OCI-LY7 (cell line): Measurements from ENCODE around the gene ATG10. TPM values are rescaled to one million over a fixed set of nuclear protein-coding genes. Genes with fewer than 3 reads are reported as not detected.

Source experiments
- BruUV-seq: library from RNA; stranded (reverse); fragments of 400-500 nt; replicated peaks from 2 replicates; lab custom pipeline; 2021; lab: Mats Ljungman, UMichigan
- CTCF ChIA-PET: fragments of 300-600 bp; sonication (Branson Sonifier 250); formaldehyde crosslinking; loops from one replicate; lab custom pipeline; 2022; ENCODE audit warnings: antibody characterized with exemption; ENCODE audit not compliant: unreplicated experiment; lab: Charles Lee
- POLR2A ChIA-PET: fragments of 300-600 bp; sonication (Branson Sonifier 250); formaldehyde crosslinking; loops from one replicate; lab custom pipeline; 2022; ENCODE audit warnings: antibody characterized with exemption; lab: Charles Lee
- DNase-seq: peaks from one replicate; pipeline ENCODE4 v3.0.0-alpha.2; 2015; ENCODE audit warnings: low spot score
- H2AFZ ChIP-seq: fragments of 200-600 bp; sonication (generic), shearing (Covaris generic); 2 replicates; pipeline ENCODE4 v1.6.1; 2014; ENCODE audit warnings: mild to moderate bottlenecking, antibody characterized with exemption, low read length, moderate library complexity
- H3K27ac ChIP-seq: fragments of 200-600 bp; sonication (generic); 2 replicates; pipeline ENCODE4 v1.5.1; 2014; ENCODE audit warnings: mixed run types, low read depth, mild to moderate bottlenecking, moderate library complexity, low read length, inconsistent platforms; ENCODE audit not compliant: poor library complexity, severe bottlenecking
- H3K36me3 ChIP-seq: fragments of 200-600 bp; sonication (generic); 2 replicates; pipeline ENCODE4 v1.6.1; 2014; ENCODE audit warnings: mild to moderate bottlenecking, antibody characterized with exemption, low read length, moderate library complexity, mixed read lengths; ENCODE audit not compliant: insufficient read depth
- H3K4me1 ChIP-seq: fragments of 200-600 bp; sonication (generic); 2 replicates; pipeline ENCODE4 v1.5.1; 2014; ENCODE audit warnings: mild to moderate bottlenecking, low read length; ENCODE audit not compliant: insufficient read depth, poor library complexity, severe bottlenecking
- H3K4me2 ChIP-seq: fragments of 200-600 bp; sonication (generic); 2 replicates; pipeline ENCODE4 v1.6.1; 2014; ENCODE audit warnings: mild to moderate bottlenecking, low read length
- H3K4me3 ChIP-seq: fragments of 200-600 bp; sonication (generic); 2 replicates; pipeline ENCODE4 v1.5.1; 2014; ENCODE audit warnings: mild to moderate bottlenecking, low read depth, low read length; ENCODE audit not compliant: poor library complexity, severe bottlenecking
- H3K79me2 ChIP-seq: fragments of 200-600 bp; sonication (generic); 2 replicates; pipeline ENCODE4 v1.6.1; 2016; ENCODE audit warnings: low read depth, mild to moderate bottlenecking, low read length, moderate library complexity, mixed read lengths; ENCODE audit not compliant: insufficient read depth
- H3K9me2 ChIP-seq: fragments of 200-600 bp; sonication (generic); 2 replicates; pipeline ENCODE4 v1.6.1; 2016; ENCODE audit warnings: mild to moderate bottlenecking, low read length, mixed read lengths; ENCODE audit not compliant: insufficient read depth
- H3K9me3 ChIP-seq: fragments of 200-600 bp; sonication (generic); 2 replicates; pipeline ENCODE4 v1.6.1; 2014; ENCODE audit warnings: mild to moderate bottlenecking, mixed run types, low read length, mixed read lengths
- H4K20me1 ChIP-seq: fragments of 200-600 bp; sonication (generic); 2 replicates; pipeline ENCODE4 v1.6.1; 2014; ENCODE audit warnings: mild to moderate bottlenecking, antibody characterized with exemption, low read length, moderate library complexity, mixed read lengths; ENCODE audit not compliant: insufficient read depth
- EZH2phosphoT487 ChIP-seq: fragments of 200-600 bp; sonication (generic); IDR thresholded peaks from 2 replicates; pipeline ENCODE4 v1.6.1; 2018; ENCODE audit warnings: low read depth, borderline replicate concordance, mild to moderate bottlenecking, mixed run types, antibody characterized with exemption, low read length, moderate library complexity, mixed read lengths
- intact Hi-C: fragments of 100-400 bp; cut with micrococcal nuclease; formaldehyde crosslinking; loops from one replicate; pipeline ENCODE4 v1.10.0; 2022; ENCODE audit not compliant: unreplicated experiment
- total RNA-seq, 2 experiments: library from RNA; depleted of rRNA in 1 of 2; stranded (reverse); fragments of >200 nt in 1 of 2; shearing (Covaris generic) in 1 of 2; gene quantifications; 2 replicates each; pipeline ENCODE4 v1.2.3, GENCODE V29; 2014 to 2022
- TF ChIP-seq, protein P1 (sequence below): fragments of 200-600 bp; sonication (generic); conservative IDR thresholded peaks from 2 replicates; pipeline ENCODE4 v1.5.1; 2014; ENCODE audit warnings: mild to moderate bottlenecking, antibody characterized with exemption, low read length, moderate library complexity, mixed read lengths

ATG10 gene
- total RNA-seq, 2 experiments from 2014 or later = 5.4 to 14.8 TPM

DNA sequence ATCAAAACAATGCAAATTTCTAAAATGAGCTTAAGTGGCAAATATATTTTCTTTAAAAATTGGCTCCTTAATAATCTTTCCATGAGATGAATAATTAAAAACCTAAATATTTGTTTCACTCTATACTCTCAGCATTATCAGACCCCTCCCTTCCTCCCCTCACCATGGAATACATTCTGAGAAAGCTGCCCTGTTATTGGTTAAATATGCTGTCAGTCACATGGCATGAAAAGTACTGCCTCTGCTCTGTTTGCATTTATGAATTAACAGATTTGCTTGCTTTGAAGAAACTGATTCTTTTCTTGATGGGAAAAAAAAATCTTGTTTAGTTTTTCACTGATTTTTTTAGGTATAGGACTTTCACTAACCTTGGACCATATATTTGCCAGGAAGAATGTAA lies 323.3 kb downstream of the ATG10 start:
- Histone ChIP-seq H3K4me3 (no peak overlapping the region), H2AFZ (no peak overlapping the region), H3K27ac (no peak overlapping the region), H3K9me3 (no peaks in the 10 kb centered on the region), H3K9me2 (no peaks in the 10 kb centered on the region), H4K20me1 (no peaks in the 10 kb centered on the region), H3K36me3 (no peaks in the 10 kb centered on the region), H3K79me2 (no peaks in the 10 kb centered on the region), H3K4me2 (no peak overlapping the region), H3K4me1 (no peaks in the 10 kb centered on the region)
- peak; percentile 5 for DNase-seq
- POLR2A ChIA-PET = no interaction called here
- BruUV-seq = no TSS peak
- intact Hi-C loops = no loop called here
- CTCF ChIA-PET = no interaction called here
- TF ChIP-seq EZH2phosphoT487 = no peak
- TF ChIP-seq, protein P1, sequence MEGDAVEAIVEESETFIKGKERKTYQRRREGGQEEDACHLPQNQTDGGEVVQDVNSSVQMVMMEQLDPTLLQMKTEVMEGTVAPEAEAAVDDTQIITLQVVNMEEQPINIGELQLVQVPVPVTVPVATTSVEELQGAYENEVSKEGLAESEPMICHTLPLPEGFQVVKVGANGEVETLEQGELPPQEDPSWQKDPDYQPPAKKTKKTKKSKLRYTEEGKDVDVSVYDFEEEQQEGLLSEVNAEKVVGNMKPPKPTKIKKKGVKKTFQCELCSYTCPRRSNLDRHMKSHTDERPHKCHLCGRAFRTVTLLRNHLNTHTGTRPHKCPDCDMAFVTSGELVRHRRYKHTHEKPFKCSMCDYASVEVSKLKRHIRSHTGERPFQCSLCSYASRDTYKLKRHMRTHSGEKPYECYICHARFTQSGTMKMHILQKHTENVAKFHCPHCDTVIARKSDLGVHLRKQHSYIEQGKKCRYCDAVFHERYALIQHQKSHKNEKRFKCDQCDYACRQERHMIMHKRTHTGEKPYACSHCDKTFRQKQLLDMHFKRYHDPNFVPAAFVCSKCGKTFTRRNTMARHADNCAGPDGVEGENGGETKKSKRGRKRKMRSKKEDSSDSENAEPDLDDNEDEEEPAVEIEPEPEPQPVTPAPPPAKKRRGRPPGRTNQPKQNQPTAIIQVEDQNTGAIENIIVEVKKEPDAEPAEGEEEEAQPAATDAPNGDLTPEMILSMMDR = no peak

DNA sequence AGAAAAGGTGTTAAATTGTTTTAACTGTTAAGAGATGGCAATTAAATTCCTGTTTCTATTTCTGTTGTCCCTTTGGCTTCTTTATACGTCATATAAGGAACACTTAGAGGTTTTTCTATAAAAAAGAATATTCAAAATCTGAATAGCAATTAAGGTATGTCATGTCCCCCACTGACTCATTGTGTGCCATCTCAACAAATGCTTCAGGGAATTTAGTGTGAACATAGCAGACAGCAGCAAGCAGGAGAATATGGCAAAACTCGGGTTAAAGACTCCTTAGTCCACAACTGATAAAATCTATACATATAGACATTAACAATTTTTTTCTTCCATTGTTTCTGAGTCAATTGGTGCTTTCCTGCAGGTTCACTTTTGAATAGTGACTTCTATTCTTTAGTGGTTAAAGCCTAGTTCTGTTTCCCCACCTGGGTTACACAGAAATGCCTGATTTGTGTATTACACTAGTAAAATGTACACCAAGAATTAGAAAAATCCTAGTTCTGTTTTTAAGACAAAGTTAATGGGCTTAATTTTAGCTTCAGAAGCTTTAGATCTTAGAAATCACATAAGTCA lies 324.2 kb downstream of the ATG10 start:
- intact Hi-C loops = no loop called here
- Histone ChIP-seq H3K9me2 (no peaks in the 10 kb centered on the region), H3K79me2 (no peaks in the 10 kb centered on the region), H3K4me1 (no peaks in the 10 kb centered on the region), H2AFZ (no peak overlapping the region), H3K27ac (no peak overlapping the region), H3K4me3 (no peak overlapping the region), H3K4me2 (no peak overlapping the region), H4K20me1 (no peaks in the 10 kb centered on the region), H3K9me3 (no peaks in the 10 kb centered on the region), H3K36me3 (no peaks in the 10 kb centered on the region)
- BruUV-seq = no TSS peak
- POLR2A ChIA-PET = interaction anchor here (1.0 kb wide), 1 partner anchor 10 kb away, joined by 3 read pairs; no protein-coding TSS in a partner anchor
- TF ChIP-seq, protein P1 = no peak
- TF ChIP-seq EZH2phosphoT487 = no peak
- DNase-seq = no peak
- CTCF ChIA-PET = no interaction called here

DNA sequence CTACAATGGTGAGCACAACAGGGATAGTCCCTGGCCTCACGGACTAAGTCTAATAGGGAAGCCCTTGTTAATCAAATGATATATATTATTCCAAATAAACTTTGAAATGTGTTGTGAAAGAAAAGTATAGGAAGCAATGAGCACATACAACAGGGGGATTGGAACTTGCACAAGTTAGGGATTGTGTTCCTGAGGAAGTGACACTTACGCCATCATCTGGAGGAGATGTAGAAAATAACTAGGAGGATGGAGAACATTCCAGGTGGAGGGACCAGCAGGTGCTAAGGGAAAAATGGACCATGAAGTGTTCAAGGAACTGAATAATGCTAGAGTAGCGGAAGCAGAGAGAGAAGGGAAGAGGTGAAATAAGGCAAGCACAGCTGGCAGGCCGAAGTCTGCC lies 325.1 kb downstream of the ATG10 start:
- no peaks in the 10 kb centered on the region for H3K9me3 ChIP-seq
- H2AFZ ChIP-seq = no peak overlapping the region
- no peaks in the 10 kb centered on the region for H3K79me2 ChIP-seq
- BruUV-seq = no TSS peak
- H3K4me1 ChIP-seq = no peaks in the 10 kb centered on the region
- CTCF ChIA-PET = no interaction called here
- H3K9me2 ChIP-seq = no peaks in the 10 kb centered on the region
- H4K20me1 ChIP-seq = no peaks in the 10 kb centered on the region
- DNase-seq = no peak
- intact Hi-C loops = no loop called here
- POLR2A ChIA-PET = interaction anchor here (1.0 kb wide), 1 partner anchor 9 kb away, joined by 3 read pairs; no protein-coding TSS in a partner anchor
- H3K4me2 ChIP-seq = no peak overlapping the region
- H3K27ac ChIP-seq = no peak overlapping the region
- no peak overlapping the region for H3K4me3 ChIP-seq
- TF ChIP-seq EZH2phosphoT487 = no peak
- TF ChIP-seq, protein P1 = no peak
- H3K36me3 ChIP-seq = no peaks in the 10 kb centered on the region
